GM21390 (cell line): ENCODE results near the gene ALG2.
"Not testable (repeated sequence)": the region's sequence is repeated elsewhere in the genome, so short reads cannot be mapped to it uniquely, and the experiment has no call there.

ENCODE experiments used
- ATAC-seq: cut with Tn5 transposase; IDR thresholded peaks from one replicate; pipeline ENCODE4 v1.9.1; 2021; ENCODE audit not compliant: unreplicated experiment

Gene ALG2

GRCh38 chr9:99239341-99240060, 17.8 kb upstream of the ALG2 start:
- ATAC-seq = no peak

GRCh38 chr9:99238331-99238730, 16.6 kb upstream of the ALG2 start:
- no peak for ATAC-seq

GRCh38 chr9:99237849-99238248, 16.1 kb upstream of the ALG2 start:
- not testable (repeated sequence) for ATAC-seq

GRCh38 chr9:99237356-99237755, 15.6 kb upstream of the ALG2 start:
- no peak for ATAC-seq

GRCh38 chr9:99235926-99236634, 14.3 kb upstream of the ALG2 start:
- ATAC-seq = peak; percentile 94

- no peak for ATAC-seq
Observed at GRCh38 chr9:99235069-99235468, 13.3 kb upstream of the ALG2 start.

GRCh38 chr9:99234618-99235017, 12.9 kb upstream of the ALG2 start:
- ATAC-seq = no peak

GRCh38 chr9:99231711-99232110, 10.0 kb upstream of the ALG2 start:
- ATAC-seq = no peak

GRCh38 chr9:99230206-99230605, 8.5 kb upstream of the ALG2 start:
- no peak for ATAC-seq

- ATAC-seq = no peak
Observed at GRCh38 chr9:99226054-99226453, 4.3 kb upstream of the ALG2 start.

- ATAC-seq = no peak
Observed at GRCh38 chr9:99224445-99224844, 2.7 kb upstream of the ALG2 start.

- ATAC-seq = peak; percentile 10
Observed at GRCh38 chr9:99222416-99223270, 901 bp upstream of the ALG2 start.

GRCh38 chr9:99221266-99221620, 499 bp downstream of the ALG2 start:
- ATAC-seq = no peak

GRCh38 chr9:99220011-99220410, 1.7 kb downstream of the ALG2 start:
- ATAC-seq = no peak

GRCh38 chr9:99216073-99216472, 5.7 kb downstream of the ALG2 start:
- no peak for ATAC-seq

GRCh38 chr9:99213197-99213596, 8.5 kb downstream of the ALG2 start:
- no peak for ATAC-seq

- no peak for ATAC-seq
Observed at GRCh38 chr9:99211746-99212145, 10.0 kb downstream of the ALG2 start.

- no peak for ATAC-seq
Observed at GRCh38 chr9:99210572-99210971, 11.2 kb downstream of the ALG2 start.

GRCh38 chr9:99201603-99202002, 20.1 kb downstream of the ALG2 start:
- no peak for ATAC-seq

GRCh38 chr9:99199938-99200539, 21.7 kb downstream of the ALG2 start:
- no peak for ATAC-seq

GRCh38 chr9:99197987-99198386, 23.8 kb downstream of the ALG2 start:
- ATAC-seq = no peak
